OCI-LY1 (cell line): ENCODE measurements around the gene C5orf52.

Source experiments
- CTCF ChIP-seq: fragments of 200-600 bp; sonication (generic), shearing (Covaris generic); IDR thresholded peaks from 2 replicates; pipeline ENCODE4 v1.5.1; 2017; ENCODE audit warnings: mild to moderate bottlenecking, antibody characterized with exemption, low read length, moderate library complexity, mixed read lengths
- EZH2 ChIP-seq: fragments of 200-600 bp; sonication (generic), shearing (Covaris generic); IDR thresholded peaks from 2 replicates; pipeline ENCODE4 v1.8.0; 2017; ENCODE audit warnings: borderline replicate concordance, mixed run types, mild to moderate bottlenecking, antibody characterized with exemption, low read length, moderate library complexity, mixed read lengths

GRCh38 chr5:157703736-157704135 lies 32.4 kb downstream of the C5orf52 start:
- TF ChIP-seq EZH2 (no peak), CTCF (no peak)
